Neuronal stem cell (in vitro differentiated cells): ENCODE data around the gene GSE1.
A peak's percentile ranks its signal among the peaks of the same experiment; 100 is the strongest.

Experiments
- DNase-seq: peaks from one replicate; pipeline ENCODE4 v3.0.0-alpha.2; 2013; ENCODE audit warnings: low spot score
- H2AFZ ChIP-seq: one replicate; pipeline ENCODE4 v1.6.1; 2013; ENCODE audit warnings: mild to moderate bottlenecking, low read length, inconsistent platforms
- H2AK5ac ChIP-seq: 2 replicates; pipeline ENCODE4 v1.6.1; 2013; ENCODE audit warnings: low read depth, mild to moderate bottlenecking, inconsistent platforms, low read length, moderate library complexity, mixed read lengths
- H2BK120ac ChIP-seq: 2 replicates; pipeline ENCODE4 v1.6.1; 2013; ENCODE audit warnings: low read depth, mild to moderate bottlenecking, inconsistent platforms, low read length, moderate library complexity, mixed read lengths
- H2BK12ac ChIP-seq: one replicate; pipeline ENCODE4 v1.6.1; 2013; ENCODE audit warnings: low read length, inconsistent platforms
- H2BK15ac ChIP-seq: 2 replicates; pipeline ENCODE4 v1.6.1; 2013; ENCODE audit warnings: mild to moderate bottlenecking, low read length, inconsistent platforms, mixed read lengths
- H2BK5ac ChIP-seq: one replicate; pipeline ENCODE4 v1.6.1; 2013; ENCODE audit warnings: inconsistent platforms, mild to moderate bottlenecking, low read length, moderate library complexity
- H3K14ac ChIP-seq: one replicate; pipeline ENCODE4 v1.6.1; 2013; ENCODE audit warnings: low read length, inconsistent platforms
- H3K18ac ChIP-seq: 2 replicates; pipeline ENCODE4 v1.6.1; 2013; ENCODE audit warnings: low read length, inconsistent platforms
- H3K23ac ChIP-seq: 2 replicates; pipeline ENCODE4 v1.6.1; 2013; ENCODE audit warnings: low read depth, mild to moderate bottlenecking, mixed read lengths, low read length, inconsistent platforms; ENCODE audit not compliant: poor library complexity
- H3K27ac ChIP-seq: replicated peaks from 3 replicates; pipeline ENCODE4 v1.5.1; 2013; ENCODE audit warnings: low read length, inconsistent platforms
- H3K27me3 ChIP-seq, 3 experiments: 2 replicates each; pipeline ENCODE4 v1.6.1; 2013; ENCODE audit warnings: low read length in 3 of 3, mild to moderate bottlenecking in 2 of 3, inconsistent platforms in 1 of 3, low read depth in 1 of 3, mixed read lengths in 1 of 3, moderate library complexity in 1 of 3; ENCODE audit not compliant: control insufficient read depth in 3 of 3, insufficient read depth in 3 of 3
- H3K36me3 ChIP-seq, 2 donors: replicated peaks in 1 of 2; 2 replicates each; pipeline ENCODE4 v1.6.1; 2013; ENCODE audit warnings: low read length in 2 of 2; ENCODE audit not compliant: control insufficient read depth in 2 of 2, insufficient read depth in 2 of 2
- H3K4ac ChIP-seq: 2 replicates; pipeline ENCODE4 v1.6.1; 2013; ENCODE audit warnings: inconsistent platforms, mild to moderate bottlenecking, low read length, moderate library complexity
- H3K4me1 ChIP-seq, 2 donors: 1 replicate in 1 of 2; 2 replicates in 1 of 2; pipeline ENCODE4 v1.6.1; 2013; ENCODE audit warnings: low read length in 2 of 2, low read depth in 1 of 2; ENCODE audit not compliant: control insufficient read depth in 2 of 2, insufficient read depth in 1 of 2
- H3K4me2 ChIP-seq: one replicate; pipeline ENCODE4 v1.6.1; 2013; ENCODE audit warnings: mild to moderate bottlenecking, low read length, inconsistent platforms; ENCODE audit not compliant: insufficient read depth, poor library complexity, severe bottlenecking
- H3K4me3 ChIP-seq, 2 donors: 2 replicates each; pipeline ENCODE4 v1.5.1; 2013; ENCODE audit warnings: low read length in 2 of 2, mild to moderate bottlenecking in 2 of 2, inconsistent platforms in 1 of 2, moderate library complexity in 1 of 2
- H3K79me1 ChIP-seq: one replicate; pipeline ENCODE4 v1.6.1; 2013; ENCODE audit warnings: low read depth, mild to moderate bottlenecking, inconsistent platforms, low read length, moderate library complexity
- H3K9ac ChIP-seq: one replicate; pipeline ENCODE4 v1.6.1; 2013; ENCODE audit warnings: mild to moderate bottlenecking, low read depth, low read length, inconsistent platforms; ENCODE audit not compliant: poor library complexity
- H3K9me3 ChIP-seq, 2 donors: replicated peaks in 1 of 2; 2 replicates each; pipeline versions ENCODE3 to v1.6.1; 2013; ENCODE audit warnings: low read length in 2 of 2, mild to moderate bottlenecking in 2 of 2, inconsistent platforms in 1 of 2, low read depth in 1 of 2, mixed read lengths in 1 of 2, moderate library complexity in 1 of 2; ENCODE audit not compliant: control insufficient read depth in 2 of 2, insufficient read depth in 1 of 2
- H4K8ac ChIP-seq: one replicate; pipeline ENCODE4 v1.6.1; 2013; ENCODE audit warnings: low read depth, mild to moderate bottlenecking, inconsistent platforms, low read length, moderate library complexity
- H4K91ac ChIP-seq: one replicate; pipeline ENCODE4 v1.6.1; 2013; ENCODE audit warnings: low read length, low read depth, mild to moderate bottlenecking, inconsistent platforms; ENCODE audit not compliant: poor library complexity
- WGBS, 2 donors: extraction: QIAGEN DNeasy Blood & Tissue Kit; methylation state at CpG; one replicate each; pipeline ENCODE4 v1.1.7; 2013; ENCODE audit warnings: missing lambda C conversion rate in 2 of 2, mixed read lengths in 1 of 2; ENCODE audit not compliant: insufficient read length in 2 of 2, insufficient replicate concordance in 1 of 2; ENCODE audit errors: extremely low coverage in 2 of 2; 5-methylcytosine and 5-hydroxymethylcytosine counted together

The GSE1 gene

GRCh38 chr16:85653290-85653891, 40.3 kb downstream of the GSE1 start:
- Histone ChIP-seq H2BK5ac (peak overlapping the region; percentile 97), H2BK15ac (peak overlapping the region; percentile 98), H3K27me3 (no peaks in the 10 kb centered on the region), H2BK12ac (peak overlapping the region; percentile 14), H3K79me1 (peaks cover 6% of the 10 kb centered on the region), H3K4me1 (peaks cover 19 to 23% of the 10 kb centered on the region in 2 donors), H3K23ac (no peak overlapping the region), H3K4ac (no peak overlapping the region), H2AFZ (no peak overlapping the region), H2AK5ac (peak overlapping the region; percentile 59), H4K91ac (peak overlapping the region; percentile 69), H3K18ac (peak overlapping the region; percentile 95), H2BK120ac (peak overlapping the region; percentile 55), H3K27ac (no peak overlapping the region), H3K9ac (no peak overlapping the region), H3K36me3 (peaks cover 17 to 73% of the 10 kb centered on the region in 2 donors), H3K4me3 (no peak overlapping the region), H3K4me2 (no peak overlapping the region), H3K9me3 (no peaks in the 10 kb centered on the region), H3K14ac (peak overlapping the region; percentile 76), H4K8ac (no peak overlapping the region)
- no peak for DNase-seq
- no CpG with 5 or more reads among the region's 21 CpGs for WGBS, 2 donors

- Histone ChIP-seq H3K18ac (peak overlapping the region; percentile 83), H3K4me3 (no peak overlapping the region), H2BK12ac (peak overlapping the region; percentile 30), H2AK5ac (peak overlapping the region; percentile 92), H2BK120ac (no peak overlapping the region), H3K79me1 (peaks cover 10% of the 10 kb centered on the region), H3K36me3 (peaks cover 25 to 75% of the 10 kb centered on the region in 2 donors), H2AFZ (no peak overlapping the region), H4K91ac (no peak overlapping the region), H4K8ac (no peak overlapping the region), H2BK15ac (peak overlapping the region; percentile 26), H3K4me2 (no peak overlapping the region), H3K4ac (no peak overlapping the region), H3K4me1 (peaks cover 19 to 23% of the 10 kb centered on the region in 2 donors), H3K9ac (no peak overlapping the region), H2BK5ac (peak overlapping the region; percentile 97), H3K27ac (no peak overlapping the region), H3K23ac (peak overlapping the region; percentile 89), H3K27me3 (no peaks in the 10 kb centered on the region), H3K9me3 (no peaks in the 10 kb centered on the region), H3K14ac (peak overlapping the region; percentile 6)
- no peak for DNase-seq
- no CpG with 5 or more reads among the region's 41 CpGs for WGBS, 2 donors
These were observed 41.4 kb downstream of the GSE1 start for GRCh38 chr16:85654251-85655095.

- WGBS, 2 donors: no CpG with 5 or more reads among the region's 35 CpGs
- Histone ChIP-seq H4K91ac (no peak overlapping the region), H2AFZ (no peak overlapping the region), H3K27me3 (no peaks in the 10 kb centered on the region), H3K4me3 (peak overlapping the region in 1 of 2 donors; percentile 15), H3K36me3 (peaks cover 25 to 78% of the 10 kb centered on the region in 2 donors), H2AK5ac (peak overlapping the region; percentile 68), H2BK120ac (no peak overlapping the region), H3K4me1 (peaks cover 18 to 25% of the 10 kb centered on the region in 2 donors), H3K9ac (no peak overlapping the region), H3K27ac (no peak overlapping the region), H3K79me1 (peaks cover 8% of the 10 kb centered on the region), H3K18ac (peak overlapping the region; percentile 57), H2BK15ac (no peak overlapping the region), H3K4me2 (no peak overlapping the region), H2BK12ac (peak overlapping the region; percentile 22), H4K8ac (no peak overlapping the region), H3K14ac (peak overlapping the region; percentile 56), H3K9me3 (no peaks in the 10 kb centered on the region), H3K23ac (peak overlapping the region; percentile 93), H3K4ac (no peak overlapping the region), H2BK5ac (no peak overlapping the region)
- DNase-seq: no peak
These were observed 42.4 kb downstream of the GSE1 start for GRCh38 chr16:85655216-85656129.
